IPS-NIHi7 (cell line): Measurements from ENCODE around the gene GNAZ.
A peak's percentile ranks its signal among the peaks of the same experiment; 100 is the strongest.

Source experiments
- DNase-seq: peaks from one replicate; pipeline ENCODE4 v3.0.0; 2012; ENCODE audit warnings: mixed read lengths; ENCODE audit errors: extremely low spot score

Gene GNAZ

GRCh38 chr22:23064381-23065068 lies 5.8 kb upstream of the GNAZ start:
- no peak for DNase-seq

DNA sequence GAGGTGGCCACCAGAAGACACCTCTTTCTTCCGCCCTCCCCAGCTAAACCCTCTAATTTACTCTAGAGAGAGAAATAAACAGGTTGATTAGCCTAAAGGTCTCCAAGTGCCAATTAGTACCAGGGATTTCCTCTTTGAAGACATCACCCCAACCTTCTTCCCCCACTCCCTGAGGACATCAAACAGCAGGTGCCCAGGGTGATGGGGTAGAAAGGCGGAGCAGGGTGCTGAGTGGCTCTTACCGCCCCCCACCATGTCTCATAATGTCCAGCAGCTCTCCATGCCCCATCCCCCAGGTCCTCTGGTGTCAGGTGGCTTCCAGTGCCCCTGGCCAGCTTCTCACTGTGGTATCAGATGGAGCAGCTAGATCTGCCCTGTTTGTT lies 5.3 kb upstream of the GNAZ start:
- DNase-seq: no peak

DNA sequence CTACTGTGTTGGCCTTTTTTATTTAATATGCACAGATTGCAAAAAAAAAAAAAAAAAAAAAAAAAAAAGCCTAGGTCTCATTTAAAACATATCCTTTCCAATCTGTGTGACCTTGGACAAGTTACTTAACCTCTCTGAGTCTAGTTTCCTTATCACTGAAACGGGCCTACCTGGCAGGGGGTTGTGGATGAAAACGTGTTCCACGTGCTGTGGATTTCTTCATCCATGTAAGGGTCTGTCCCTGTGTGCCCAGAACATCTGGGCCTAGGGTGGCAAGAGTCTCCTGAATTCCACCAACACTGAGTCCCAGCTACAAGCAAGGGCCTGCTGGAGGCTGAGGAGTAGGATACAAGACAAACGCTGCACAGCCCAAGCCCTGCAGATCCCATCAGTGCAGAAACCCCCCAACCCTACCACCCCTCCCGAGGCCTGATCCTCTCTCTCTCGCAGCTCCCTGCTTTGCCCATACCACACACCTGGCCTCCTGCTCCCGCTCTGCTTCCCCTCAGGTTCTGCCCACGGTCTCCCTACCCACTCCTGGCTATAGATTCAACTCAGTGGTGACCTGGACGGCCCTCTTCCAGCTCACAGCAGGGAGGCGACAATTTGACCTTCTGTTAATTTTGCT lies 4.7 kb upstream of the GNAZ start:
- DNase-seq: no peak

DNA sequence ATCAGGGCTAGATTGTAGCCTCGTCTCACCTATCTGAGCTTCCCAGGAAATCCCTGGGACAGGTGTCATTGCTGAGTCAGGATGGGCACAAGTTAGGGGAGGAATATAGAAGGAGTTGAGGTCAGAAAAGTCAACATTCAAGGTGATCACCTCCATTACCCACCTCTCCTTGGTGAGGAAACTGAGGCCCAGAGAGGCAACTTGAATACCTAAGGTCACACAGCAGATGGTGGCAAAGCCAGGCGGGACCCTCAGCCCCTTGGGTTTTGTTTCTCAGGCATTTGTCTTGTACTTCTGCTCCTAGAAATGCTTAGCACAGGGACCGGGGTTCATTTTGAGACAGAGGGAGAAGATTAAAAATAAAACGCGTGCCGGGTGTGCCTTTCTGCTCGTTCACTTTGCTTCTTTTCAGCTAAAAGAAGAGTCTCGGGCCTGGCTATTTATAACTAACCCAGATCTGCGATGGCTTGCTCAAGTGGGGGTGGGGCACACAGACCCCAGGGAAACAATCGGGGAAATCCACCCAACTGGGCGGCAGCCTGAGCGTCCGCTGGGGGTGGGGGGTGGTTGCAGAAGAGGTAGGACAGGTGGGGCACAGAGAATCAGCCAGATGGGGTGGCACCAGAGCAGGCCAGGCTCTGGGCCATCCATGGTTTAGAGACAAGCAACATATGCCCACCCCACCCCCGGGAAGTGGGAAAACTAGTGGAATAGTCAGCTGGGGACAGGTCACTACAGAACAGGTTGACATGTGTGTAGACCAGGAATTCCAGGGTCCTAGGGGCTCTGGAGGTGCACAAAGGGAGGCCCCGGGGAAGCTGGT lies 3.9 kb upstream of the GNAZ start:
- no peak for DNase-seq

- no peak for DNase-seq
These were observed 3.2 kb upstream of the GNAZ start for GRCh38 chr22:23067023-23067650.

DNA sequence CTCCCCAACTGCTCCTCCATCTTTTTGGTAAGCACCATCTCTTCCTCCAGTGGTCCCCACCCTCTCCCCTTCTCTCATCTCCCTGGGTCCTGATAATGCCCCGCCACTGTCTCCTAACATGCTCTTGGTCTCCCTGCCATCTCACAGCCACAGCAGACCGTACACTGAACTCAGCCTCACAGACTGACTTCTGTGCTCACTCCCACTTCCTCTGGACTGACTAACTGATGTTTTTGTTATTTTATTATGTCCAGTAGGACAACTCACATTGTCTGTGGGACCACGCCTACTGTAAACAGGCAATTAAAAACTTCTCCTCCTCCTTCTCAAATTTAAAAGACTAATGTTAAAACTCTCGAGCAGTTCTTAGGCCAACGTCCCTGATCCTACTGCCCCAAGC lies 2.6 kb upstream of the GNAZ start:
- DNase-seq: no peak

DNA sequence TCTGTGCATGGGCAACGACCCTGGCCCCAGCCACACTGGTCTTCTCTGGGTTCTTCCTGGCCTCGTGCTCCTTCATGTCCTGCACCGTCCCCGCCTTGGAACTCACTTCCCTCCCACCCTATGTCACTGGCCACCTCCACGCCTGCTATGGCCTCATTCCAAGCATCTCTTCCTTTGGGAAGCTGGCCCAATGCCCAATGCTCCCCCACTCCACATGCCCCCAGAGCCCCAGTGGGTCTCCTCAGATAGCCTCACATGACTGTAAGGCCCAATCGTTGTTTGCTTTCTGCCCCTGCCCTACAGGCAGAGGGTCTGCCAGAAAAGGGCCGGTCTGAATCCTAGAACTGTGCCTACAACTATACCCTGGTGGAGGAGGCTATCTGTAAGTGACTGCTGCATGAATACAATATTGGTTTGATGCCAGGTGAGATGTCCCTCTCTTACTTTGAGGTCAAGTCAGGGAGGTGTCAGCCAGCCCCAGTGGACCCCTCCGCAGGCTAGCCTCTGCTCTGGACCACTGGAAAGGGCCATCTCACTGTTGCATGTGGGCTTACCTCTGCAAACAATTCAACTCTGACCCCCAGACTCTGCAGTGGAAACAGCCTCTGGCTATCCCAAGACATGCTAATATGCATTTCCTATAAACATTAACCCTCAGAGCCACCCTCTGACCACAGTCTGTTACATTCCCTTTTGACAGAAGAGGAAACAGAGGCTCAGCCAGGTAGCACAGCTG lies 2.1 kb upstream of the GNAZ start:
- DNase-seq: no peak

GRCh38 chr22:23068832-23069385 lies 1.4 kb upstream of the GNAZ start:
- no peak for DNase-seq

- peak; percentile 97 for DNase-seq
These were observed 589 bp upstream of the GNAZ start for GRCh38 chr22:23069502-23070357.

DNA sequence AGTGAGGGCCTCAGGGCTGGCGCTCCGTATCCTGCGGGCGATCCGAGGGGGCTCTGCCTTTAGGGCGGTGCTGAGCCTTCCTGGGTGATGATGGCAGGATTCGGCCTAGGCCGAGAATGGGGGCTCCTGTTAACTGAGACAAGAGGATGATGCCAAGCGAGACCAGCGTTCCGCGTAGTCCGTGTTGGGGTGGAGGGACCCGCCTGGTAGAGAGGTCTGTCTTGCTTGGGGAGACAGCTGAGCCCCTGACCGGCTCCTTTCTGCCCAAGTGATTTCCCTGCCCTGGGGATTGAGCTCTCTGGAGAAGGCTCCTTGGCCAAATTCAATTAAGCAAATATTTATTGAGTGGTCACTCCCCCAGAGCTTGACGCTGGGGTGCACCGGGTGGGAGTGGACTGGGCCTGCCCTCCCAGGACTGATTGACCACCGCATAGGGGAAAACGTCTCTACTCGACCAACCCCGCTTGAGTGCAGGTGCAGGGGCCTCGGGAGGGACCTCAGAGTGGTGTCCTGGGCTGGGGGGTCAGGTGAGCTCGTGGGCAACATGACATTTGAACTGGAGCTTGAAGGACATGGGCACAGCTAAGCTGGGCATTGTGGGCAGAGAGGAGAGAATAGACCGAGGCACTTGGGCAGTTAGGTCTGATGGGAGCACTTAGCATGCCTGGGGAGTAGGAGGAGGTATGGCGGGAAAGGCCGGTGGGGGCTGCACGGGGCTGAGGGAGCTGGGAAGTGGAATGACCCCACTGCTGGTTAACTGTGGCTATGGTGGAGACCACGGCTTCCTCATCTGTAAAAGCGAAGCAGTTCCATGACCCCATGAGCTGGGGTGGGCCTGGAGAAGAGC lies 1.1 kb downstream of the GNAZ start:
- no peak for DNase-seq

DNA sequence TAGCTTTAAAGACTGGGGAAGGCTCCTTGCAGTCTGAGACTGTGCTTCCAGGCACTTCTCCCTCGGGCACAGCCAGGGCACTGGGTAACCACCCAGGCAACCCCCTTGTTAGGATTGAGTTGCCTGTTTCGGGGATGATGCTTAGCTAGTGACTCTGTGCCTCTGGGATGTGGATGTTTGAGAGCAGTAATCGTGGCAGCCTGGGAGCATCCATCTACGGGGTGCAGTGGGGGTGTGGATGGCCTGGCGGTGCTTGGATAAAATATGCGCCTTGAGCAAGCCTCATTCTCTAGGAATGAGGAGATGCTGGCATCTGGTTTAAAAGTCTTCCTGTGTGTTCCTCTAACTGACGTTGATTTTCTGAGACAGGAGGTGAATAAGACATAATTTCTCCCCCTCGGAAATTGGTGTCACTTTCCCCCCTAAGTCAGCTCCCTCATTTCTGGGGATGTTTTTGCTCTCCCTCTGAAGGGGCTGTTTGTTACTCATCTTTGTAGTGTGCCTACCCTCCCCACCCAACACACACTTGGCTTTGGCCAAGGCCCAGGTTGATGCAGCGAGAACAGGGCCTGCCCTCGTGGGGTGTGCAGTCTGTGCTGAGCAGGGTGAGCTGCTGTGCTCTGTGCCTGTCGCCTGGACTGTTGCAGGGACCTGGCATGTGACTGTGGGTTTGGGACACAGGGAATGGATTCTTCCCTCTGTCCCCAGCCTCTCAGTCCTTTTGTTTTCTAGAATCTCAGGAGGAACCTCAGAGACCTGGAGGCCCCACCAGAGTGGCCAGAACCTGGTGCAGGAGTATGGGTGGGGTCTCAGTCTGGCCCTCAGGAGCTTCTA lies 2.0 kb downstream of the GNAZ start:
- DNase-seq: no peak

- no peak for DNase-seq
These were observed 2.7 kb downstream of the GNAZ start for GRCh38 chr22:23072911-23073491.

GRCh38 chr22:23073526-23074229 lies 3.4 kb downstream of the GNAZ start:
- no peak for DNase-seq

- no peak for DNase-seq
These were observed 4.1 kb downstream of the GNAZ start for GRCh38 chr22:23074451-23074850.

GRCh38 chr22:23075050-23075449 lies 4.7 kb downstream of the GNAZ start:
- DNase-seq: no peak

DNA sequence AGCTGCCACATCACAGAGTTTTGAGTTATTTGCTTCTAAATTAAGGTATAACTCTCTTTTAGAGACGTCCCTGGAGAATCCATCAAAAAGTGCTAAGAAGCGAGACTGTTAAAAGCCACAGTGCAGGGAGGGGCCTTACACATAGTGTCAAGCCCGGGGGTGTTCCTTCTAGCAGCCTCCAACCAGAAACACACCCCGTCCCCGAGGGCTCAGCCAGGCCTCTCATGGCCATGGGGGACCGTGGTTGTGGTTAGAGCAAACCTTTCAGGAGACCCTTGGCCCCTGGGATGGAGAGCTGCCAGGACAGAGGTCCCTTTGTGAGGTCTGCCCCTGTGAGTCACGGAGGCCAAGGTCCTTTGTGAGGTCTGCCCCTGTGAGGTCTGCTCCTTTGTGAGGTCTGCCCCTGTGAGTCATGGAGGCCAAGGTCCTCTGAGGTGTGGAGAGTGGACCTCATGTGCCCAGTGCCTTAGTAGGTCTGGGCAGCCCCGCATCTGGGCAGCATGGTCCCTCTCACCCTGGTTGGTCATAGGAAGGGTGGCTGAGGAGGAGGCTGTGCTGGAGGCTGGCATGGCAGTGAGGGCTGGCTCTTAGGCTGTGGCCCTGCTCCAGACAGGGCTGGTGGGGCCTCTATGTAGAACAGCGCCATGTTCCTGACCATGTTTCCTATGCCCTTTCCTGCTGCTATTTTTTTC lies 5.4 kb downstream of the GNAZ start:
- no peak for DNase-seq
